ENCODE results near the gene WFDC2.
"Not testable (repeated sequence)": the region's sequence is repeated elsewhere in the genome, so short reads cannot be mapped to it uniquely, and the experiment has no call there.

Gene WFDC2

DNA sequence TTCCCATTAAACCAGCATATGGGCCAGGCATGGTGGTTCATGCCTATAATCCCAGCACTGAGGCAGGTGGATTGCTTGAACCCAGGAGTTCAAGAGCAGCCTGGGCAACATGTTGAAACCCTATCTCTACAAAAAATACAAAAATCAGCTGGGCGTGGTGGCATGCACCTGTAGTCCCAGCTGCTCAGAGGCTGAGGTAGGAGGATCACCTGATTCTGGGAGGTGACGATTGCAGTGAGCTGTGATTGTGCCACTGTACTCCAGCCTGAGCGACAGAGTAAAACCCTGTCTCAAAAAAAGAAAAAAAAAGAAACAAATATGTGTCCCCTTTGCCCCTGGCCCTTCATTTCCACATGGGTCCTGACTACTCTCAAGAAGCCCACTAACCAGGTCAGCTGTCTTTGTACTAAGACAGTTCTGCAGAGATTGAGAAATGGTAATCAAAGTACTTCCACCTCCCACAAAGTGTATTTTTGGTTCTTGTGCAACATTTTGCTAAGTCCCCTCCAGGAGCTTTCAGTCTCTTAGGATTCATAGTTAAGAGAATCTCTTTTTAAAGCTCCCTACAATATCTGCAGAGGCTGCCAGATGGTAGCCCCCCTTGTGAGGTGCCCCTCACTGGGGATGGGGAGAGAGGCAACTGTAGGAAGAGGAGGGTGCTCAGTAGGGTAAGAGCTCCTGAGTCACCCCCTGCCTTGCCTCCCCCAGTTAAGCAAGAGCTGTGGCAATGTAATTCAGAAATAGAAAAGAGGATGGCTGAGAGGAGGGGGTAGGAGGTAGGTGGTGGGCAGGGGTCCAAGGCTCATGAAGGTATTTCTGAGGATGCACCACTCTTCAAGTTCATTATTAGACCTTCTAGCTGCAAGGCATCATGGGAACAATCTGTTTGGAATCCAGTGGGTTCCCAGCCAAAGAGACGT, 16.5 kb upstream of the WFDC2 start:
- no peak for DNase-seq

DNA sequence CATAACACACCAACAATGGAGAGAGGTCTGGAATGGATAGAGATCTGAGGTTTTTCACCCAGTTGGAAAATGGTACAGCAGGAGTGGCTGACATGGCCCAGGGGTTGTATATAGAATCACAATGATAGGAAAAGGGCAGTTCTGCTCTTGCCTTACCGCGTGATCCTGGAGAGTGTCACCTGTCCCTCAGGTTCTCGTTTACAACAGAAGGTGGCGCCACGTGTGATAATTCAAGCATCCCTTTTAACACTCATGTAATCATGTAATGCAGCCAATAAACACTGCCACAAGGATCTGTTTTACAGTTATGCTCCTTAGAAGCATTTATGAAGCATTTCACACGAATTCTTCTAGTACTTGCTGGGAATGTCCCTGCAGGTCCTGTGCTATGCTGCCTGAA, 12.9 kb upstream of the WFDC2 start:
- DNase-seq, result no peak

DNA sequence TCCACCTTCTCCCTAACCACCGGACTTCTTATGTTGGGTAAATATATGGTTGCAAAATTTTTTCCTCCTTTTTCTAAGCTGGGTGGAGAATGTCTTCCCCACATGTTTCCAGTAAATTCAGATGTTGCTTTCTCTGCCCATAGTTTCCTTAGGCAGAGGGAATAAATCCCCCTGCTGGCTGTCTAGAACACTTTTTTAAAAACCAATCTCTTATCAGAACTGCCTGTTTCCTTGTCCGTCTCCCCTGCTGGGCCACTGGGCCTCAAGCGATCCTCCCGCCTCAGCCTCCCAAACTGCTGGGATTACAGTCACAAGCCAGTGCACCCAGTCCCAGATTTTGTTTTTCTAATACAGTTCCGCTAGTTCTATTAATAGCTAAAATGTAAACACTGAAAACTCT, 9.9 kb upstream of the WFDC2 start:
- DNase-seq, result no peak

DNA sequence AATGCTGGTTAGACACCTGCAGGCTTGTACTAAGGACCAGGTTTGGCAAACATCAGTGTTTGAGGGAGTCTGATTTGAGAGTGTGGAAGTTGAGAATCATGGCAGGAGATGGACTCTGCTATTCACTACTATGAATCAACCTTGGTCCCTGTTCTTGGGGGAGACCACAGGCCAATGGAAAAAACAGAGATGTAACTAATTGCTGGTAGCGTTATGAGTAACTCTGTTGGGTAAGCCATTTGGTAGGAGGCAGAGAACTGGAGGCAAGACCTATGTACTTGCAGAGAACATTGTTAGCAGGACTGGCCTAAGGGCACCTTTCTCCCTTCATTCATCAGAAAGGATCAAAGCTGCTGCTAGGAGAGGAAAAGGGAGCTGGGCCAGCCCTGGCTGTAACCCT, 8.3 kb upstream of the WFDC2 start:
- DNase-seq, result no peak

DNA sequence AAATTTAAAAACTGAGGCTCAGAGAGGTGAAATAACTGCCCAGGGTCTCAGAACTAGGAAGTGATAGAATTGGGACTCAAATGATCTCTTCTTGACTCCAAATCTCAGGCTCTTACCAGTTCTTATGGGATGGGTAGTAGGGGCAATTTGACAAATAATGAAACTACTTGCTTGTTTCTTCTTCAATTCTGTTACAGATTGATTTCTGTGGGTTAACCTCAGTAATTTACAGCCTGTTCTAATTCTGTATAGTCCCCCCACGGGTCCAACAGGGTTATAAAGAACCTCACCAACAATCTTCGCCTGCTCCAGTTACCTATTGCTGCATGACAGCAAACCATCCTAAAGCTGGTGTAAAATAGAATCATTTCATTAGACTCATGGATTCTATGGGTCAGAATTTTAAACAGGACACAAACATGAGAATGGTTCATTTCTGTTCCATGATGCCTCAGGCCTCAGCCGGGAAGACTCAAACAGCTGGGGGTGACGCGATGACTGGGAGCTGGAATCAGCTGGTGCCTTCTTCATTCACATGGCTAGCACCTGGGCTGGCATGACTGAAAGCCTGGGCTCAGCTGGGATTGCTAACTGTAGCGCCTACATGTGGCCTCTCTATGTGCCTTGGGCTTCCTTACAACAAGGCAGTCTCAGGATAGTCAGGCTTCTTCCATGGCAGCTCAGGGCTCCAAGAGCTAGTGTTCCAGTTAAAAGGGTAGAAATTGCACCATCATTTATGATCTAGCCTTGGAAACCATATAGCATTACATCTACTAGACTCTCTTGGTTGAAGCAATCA, 6.6 kb upstream of the WFDC2 start:
- no peak for DNase-seq

DNA sequence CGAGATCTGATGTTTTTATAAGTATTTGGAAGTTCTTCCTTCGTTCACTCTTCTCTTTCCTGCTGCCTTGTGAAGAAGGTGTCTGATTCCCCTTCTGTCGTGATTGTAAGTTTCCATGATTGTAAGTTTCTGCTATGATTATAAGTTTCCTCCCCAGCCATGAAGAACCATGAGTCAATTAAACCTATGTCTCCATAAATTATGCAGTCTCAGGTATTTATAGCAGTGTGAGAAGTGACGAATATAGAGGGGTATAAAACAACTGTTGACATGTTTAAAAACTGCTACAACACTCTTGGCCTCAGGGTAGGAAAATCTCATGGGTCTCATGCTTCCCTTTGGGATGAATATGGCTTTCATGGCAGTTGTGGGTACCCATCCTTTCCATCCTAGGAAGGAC, 5.8 kb upstream of the WFDC2 start:
- no peak for DNase-seq

DNA sequence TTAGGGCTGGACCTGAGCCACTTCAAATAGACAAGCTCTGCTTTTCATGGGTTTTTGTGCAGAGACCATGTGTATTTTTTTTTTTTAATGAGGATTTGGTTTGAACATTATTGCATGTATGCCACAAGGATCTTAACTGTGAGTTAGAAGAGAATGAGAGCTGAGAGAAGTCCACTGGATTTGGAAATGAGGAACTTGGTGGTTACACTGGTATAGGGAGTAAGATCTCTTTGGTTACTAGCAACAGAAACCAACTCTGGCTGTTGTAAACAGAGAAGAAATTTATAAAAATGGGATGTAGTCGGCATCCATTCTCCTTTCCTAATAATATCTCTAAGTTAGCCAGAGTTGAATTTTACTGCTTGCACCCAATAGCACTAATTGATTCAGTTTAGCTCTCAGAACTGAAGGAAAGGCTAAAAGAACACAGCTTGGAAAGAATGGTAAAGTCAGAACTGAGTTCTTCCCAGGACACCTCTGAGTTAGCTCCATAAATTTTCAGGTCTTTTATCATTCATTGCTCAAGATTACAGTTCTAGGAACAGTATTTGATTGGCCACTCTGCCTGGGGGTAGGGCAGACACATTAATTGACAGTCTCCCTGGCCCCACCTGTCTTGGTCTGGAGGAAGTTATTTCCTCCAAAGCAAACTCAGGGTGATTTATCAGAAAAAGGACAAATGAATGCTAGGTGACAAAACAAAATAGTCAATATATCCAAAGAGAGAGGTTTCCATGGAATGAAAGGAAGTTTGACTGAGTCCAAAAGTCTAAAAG, 3.9 kb upstream of the WFDC2 start:
- no peak for DNase-seq

DNA sequence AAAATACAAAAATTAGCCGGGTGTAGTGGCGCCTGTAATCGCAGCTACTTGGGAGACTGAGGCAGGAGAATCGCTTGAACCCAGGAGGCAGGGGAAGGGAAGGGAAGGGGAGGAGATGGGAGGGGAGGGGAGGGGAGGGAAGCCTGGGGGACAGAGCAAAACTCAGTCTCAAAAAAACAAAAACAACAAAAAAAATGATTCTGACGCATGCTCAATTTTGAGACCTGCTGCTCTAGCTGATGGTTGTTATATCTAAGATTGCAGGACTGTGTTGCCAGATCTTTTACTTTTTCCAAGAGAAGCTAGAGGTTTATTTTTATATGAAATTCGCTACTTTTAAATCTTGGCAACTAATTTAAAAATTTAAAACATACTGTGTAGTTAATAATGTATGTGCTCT, 2.4 kb upstream of the WFDC2 start:
- DNase-seq, result no peak

DNA sequence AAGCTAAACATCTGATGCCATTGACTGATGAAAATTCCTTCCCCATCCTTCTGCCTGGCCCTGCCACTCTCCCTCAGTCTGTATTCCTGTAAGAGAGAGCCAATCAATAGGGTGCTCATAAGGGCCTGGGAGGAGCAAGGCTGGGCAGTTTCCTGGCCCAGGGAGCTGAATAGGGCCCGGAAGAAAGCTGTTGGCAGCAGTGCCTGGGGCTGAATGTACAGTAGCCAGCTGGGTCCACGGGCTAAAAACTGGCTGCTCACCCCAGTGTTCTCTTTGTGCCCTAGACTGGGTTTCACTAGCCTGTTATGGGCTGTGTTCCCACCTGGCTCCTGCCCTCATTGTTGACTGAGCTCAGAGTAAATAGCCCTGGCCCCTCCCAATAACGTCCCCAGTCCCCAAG, 1.7 kb upstream of the WFDC2 start:
- DNase-seq, result no peak

DNA sequence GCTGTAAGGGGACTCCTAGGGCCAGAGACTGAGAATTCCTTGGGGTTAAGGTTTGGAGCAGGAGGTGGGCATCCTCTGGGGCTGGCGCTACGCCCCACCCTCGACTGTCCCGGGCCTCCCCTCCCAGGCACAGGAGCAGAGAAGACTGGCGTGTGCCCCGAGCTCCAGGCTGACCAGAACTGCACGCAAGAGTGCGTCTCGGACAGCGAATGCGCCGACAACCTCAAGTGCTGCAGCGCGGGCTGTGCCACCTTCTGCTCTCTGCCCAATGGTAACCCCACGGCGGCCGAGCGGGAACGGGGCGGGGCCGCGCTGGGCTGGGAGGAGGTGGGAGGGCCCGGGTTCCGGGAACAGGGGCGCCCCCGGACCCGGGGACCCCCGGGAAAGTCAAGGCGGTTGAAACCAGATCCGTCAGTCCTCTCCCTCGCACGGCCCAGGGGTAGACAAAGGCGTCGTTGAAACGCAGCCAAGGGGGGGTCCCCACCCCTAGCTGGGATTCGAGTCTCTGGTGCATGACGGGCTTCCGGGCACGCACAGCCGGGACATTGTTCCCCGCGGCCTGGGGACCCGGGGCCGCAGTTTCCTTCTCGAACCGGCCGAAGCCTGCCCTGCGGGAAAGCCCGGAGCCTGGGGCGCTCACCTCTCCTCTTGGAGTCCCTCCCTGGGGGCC, 844 bp downstream of the WFDC2 start:
- DNase-seq, result no peak

DNA sequence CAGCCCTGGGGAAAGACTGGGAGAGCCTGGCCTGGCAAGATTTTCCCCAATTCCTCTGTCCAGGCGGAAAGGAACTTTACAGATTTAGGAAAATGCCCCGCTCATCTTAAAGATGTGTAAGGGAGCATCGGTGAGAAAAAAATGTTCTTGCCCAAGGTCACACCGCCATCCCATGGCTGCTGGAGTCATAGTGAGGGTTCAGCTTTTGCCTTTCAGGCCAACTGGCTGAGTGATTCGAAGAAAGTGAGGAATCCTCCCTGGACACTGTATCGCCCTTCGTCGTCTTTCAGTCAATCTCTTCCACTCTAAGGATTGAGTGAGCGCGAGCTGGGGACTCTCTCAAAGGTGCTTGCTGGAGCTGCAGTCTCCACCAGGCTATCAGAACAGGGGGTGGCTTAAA, 1.4 kb downstream of the WFDC2 start:
- no peak for DNase-seq

DNA sequence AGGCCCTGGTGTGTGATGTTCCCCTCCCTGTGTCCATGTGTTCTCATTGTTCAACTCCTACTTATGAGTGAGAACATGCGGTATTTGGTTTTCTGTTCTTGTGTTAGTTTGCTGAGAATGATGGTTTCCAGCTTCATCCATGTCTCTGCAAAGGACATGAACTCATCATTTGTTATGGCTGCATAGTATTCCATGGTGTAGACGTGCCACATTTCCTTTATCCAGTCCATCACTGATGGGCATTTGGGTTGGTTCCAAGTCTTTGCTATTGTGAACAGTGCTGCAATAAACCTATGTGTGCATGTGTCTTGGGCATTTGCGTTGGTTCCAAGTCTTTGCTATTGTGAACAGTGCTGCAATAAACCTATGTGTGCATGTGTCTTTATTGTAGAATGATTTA, 2.7 kb downstream of the WFDC2 start:
- not testable (repeated sequence) for DNase-seq

DNA sequence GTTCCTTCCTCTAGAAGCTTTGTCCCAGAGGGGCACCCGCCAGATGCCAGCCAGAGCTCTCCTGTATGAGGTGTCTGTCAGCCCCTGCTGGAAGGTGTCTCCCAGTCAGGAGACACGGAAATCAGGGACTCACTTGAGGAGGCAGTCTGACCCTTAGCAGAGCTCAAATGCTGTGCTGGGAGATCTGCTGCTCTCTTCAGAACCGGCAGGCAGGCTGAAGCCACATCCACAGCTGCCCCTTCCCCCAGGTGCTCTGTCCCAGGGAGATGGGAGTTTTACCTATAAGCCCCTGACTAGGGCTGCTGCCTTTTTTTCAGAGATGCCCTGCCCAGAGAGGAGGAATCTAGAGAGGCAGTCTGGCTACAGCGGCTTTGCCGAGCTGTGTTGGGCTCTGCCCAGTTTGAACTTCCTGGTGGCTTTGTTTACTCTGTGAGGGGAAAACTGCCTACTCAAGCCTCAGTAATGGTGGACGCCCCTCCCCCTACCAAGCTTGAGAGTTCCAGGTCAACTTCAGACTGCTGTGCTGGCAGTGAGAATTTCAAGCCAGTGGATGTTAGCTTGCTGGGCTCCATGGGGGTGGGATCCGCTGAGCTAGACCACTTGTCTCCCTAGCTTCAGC, 8.1 kb downstream of the WFDC2 start:
- not testable (repeated sequence) for DNase-seq

DNA sequence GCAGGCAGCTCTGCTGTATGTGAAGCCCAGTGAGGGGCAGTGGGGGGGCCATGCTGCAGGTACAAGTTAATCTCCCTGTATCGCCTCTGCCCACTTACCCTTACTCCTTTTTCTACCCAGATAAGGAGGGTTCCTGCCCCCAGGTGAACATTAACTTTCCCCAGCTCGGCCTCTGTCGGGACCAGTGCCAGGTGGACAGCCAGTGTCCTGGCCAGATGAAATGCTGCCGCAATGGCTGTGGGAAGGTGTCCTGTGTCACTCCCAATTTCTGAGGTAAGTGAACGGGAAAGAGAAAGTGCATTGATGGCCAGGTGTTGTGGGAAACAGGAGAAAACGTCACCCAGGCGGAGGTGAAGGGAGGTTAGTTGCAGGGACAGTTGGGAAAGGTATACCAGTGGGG, 10.3 kb downstream of the WFDC2 start:
- DNase-seq, result no peak

DNA sequence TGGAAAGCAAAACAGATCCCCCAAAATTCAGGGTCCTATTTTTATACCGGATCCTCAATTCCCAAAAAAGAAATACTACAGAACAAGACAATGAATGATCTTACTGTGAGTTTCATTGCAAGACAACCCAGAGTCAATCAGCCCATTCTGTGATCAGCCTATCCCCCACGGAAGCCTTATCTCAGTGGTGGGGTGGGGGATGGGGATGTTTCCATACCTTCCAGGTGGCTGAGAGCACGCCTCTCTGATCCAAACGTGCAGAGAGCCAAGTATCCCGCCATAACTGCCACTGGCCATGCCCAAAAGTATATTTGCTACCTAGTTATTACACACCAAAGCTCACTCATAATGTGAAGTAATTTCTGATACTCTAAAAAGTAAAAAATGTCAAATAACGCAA, 15.1 kb downstream of the WFDC2 start:
- DNase-seq, result no peak

DNA sequence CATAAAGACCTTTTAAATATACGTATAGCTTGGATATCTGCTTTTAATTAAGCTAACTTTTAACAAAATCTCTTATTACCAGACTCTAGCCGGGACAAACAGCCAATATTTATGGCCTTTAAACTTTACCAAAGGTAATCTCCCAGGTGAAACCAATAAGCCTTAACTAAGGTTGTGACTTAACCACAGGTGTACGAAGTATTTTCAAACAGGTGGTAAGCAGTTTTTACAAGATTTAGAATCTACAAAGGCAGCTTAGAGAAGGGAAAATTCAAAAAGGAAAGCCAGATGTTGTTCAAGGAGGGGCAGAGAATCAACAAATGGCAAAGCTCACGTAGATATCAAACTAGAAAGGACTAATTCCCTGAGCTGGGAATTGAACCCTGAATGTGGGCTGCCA, 15.8 kb downstream of the WFDC2 start:
- DNase-seq, result no peak

DNA sequence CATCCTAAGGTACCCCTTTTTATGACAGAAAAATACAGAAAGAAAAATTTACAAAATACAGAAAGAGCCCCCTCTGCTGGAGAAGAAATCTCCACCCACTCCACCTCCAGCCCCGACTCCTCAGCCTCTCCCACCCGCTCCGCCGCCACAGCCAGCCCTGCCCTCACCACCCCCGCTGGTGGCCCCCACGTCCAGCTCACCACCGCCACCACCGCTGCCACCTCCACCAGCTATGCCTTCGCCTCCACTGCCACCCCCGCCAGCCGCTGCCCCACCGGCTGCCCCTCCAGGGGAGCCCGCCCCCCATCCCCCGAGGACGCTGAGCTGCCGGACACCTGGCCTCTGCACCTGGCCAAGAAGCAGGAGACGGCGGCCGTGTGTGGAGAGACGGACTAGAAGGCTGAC, 17.7 kb downstream of the WFDC2 start:
- no peak for DNase-seq

DNA sequence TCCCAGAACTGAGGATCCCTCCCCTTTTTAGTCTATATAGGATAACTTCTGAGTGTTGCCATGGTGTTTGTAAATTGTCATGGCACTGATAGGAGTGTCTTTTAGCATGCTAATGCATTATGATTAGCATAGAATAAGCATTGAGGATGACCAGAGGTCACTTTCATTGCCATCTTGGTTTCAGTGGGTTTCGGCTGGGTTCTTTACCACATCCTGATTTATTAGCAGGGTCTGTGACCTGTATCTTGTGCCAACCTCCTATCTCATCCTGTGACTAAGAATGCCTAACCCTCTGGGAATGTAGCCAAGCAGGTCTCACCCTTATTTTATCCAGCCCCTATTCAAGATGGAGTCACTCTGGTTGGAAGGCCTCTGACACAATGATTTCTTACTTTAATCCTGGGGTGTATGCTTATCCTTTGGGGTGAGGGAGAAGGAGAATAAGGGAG, 19.6 kb downstream of the WFDC2 start:
- no peak for DNase-seq

DNA sequence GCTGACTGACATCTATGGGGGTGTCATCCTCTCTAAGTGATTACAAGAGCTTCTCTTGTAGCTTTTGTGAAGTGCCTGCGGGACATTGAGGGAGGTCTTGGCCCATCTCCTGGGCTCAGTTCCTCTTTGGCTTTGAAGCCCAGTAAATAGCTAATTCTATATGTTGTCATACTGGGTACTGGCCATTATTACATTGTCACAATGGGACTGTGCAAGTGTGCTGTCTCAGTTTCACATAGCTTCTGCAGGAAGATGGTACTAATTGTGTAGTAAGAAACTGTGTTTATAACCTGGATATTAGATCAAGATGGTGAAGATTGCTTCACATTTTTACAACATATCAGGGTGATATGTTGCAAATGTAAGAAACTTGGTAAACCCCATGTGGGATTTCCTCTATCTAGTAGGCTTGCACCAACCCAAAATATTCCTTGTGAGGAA, 26.0 kb downstream of the WFDC2 start:
- DNase-seq, result no peak

DNA sequence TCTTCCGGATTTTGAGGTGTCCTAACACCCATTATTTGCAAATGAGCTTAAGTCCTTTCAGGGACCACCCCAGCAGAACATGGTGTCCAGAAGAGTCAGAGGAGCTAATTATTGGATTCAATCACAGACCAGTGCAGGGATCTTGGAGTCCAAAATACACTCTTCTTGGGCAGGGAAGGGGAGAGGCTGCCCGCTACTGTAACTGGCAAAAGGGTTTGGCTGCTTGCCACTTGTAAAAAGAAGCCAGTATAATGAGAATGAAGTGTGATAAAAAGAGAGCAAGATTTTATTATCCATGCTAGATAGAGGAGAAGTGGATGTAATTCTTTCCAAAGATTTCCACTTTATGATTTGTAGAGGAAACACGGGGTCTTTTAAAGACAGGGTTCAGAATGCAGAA, 26.6 kb downstream of the WFDC2 start:
- DNase-seq, result no peak

DNA sequence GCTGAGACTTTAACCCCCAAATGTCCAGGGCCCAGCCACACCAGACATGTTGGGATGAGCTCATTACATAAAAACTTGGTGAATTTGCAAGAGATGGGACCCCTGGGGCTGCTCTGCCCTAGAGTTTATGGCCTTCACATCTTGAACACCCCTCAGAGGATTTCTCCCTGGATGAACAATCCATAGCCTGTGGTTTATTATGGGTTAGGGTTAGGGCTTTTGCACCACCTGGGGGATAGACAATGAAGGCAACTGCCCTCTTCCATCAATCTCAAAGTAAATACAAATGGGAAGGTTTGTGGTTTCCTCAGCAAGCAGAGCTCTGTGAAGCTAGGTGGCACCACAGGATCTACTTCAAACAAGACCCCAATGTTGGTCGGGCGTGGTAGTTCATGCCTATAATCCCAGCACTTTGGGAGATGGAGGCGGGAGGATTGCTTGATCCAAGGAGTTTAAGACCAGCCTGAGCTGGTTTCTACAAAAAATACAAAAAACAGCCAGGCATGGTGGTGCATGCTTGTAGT, 28.5 kb downstream of the WFDC2 start:
- no peak for DNase-seq

DNA sequence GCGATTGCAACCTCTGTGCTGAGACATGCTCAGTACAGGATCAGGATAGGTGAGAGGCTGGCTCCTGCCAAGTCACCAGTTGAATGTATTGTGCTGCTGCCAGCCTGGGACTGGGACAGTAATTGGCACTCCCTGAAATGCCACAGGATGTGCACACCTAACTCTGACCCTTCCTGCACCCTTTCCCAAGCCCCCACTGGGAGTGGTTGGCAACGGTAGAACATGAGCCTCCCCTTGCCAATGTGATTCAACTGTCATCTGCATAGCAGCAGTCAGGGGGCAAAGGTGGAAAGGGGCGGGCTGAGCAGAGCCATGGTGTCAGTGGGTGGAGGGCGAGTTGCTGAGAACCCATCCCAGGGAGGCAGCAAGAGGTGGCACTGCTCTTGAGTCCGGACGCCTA, 30.5 kb downstream of the WFDC2 start:
- no peak for DNase-seq

Data from NCI-H187 treated with DMSO at 0.1 percent for 48 hours (cell line).